ENCODE measurements around the gene PLEKHF1.

GRCh38 chr19:29623726-29624488 is 41.4 kb upstream of the PLEKHF1 start:
- TF ChIP-seq POLR2A (IDR thresholded peaks at IDR 0.05), result no peak
- TF ChIP-seq CTCF (IDR thresholded peaks at IDR 0.05), result no peak
